K562 (cell line): ENCODE results near the gene ZGLP1. TPM values are rescaled to one million over a fixed set of nuclear protein-coding genes. Genes with fewer than 3 reads are reported as not detected.

ENCODE experiments used
- CBX8 ChIP-seq: fragments of 200-600 bp; sonication (generic); IDR thresholded peaks from 2 replicates; pipeline ENCODE4 v1.6.1; 2012; ENCODE audit warnings: borderline replicate concordance, mixed run types, low read depth, mild to moderate bottlenecking, moderate library complexity, mixed read lengths, low read length, control low read depth, inconsistent platforms; ENCODE audit not compliant: poor library complexity, severe bottlenecking; ENCODE audit errors: extremely low read depth
- JUNB ChIP-seq: fragments of 450-650 bp; formaldehyde crosslinking; conservative IDR thresholded peaks from 2 replicates; pipeline ENCODE4 v1.4.0; 2020; ENCODE audit warnings: mild to moderate bottlenecking
- KLF1 ChIP-seq: fragments of 450-650 bp; IDR thresholded peaks from 2 replicates; pipeline ENCODE4 v1.6.1; 2016; ENCODE audit warnings: missing genetic modification characterization, missing compliant biosample characterization
- MYC ChIP-seq, 2 experiments: fragments of 250-450 bp in 1 of 2; sonication (Bioruptor Pico) in 1 of 2; IDR thresholded peaks; 2 replicates each; pipeline versions ENCODE4 v1.5.1 to v1.6.1; 2012 to 2021; ENCODE audit warnings: low read depth in 2 of 2, borderline replicate concordance in 1 of 2, improper control_type of control experiment in 1 of 2, low read length in 1 of 2, mild to moderate bottlenecking in 1 of 2, moderate library complexity in 1 of 2
- NCOA2 ChIP-seq, 2 experiments: fragments of 450-650 bp; IDR thresholded peaks; 2 replicates each; pipeline ENCODE4 v1.6.1; 2018; ENCODE audit warnings: mild to moderate bottlenecking in 2 of 2, moderate library complexity in 1 of 2; ENCODE audit not compliant: partially characterized antibody in 2 of 2
- NR2F6 ChIP-seq: fragments of 450-650 bp; formaldehyde crosslinking; IDR thresholded peaks from 2 replicates; pipeline ENCODE4 v1.4.0; 2020; ENCODE audit warnings: mild to moderate bottlenecking
- PHF8 ChIP-seq: fragments of 200-600 bp; sonication (generic); IDR thresholded peaks from 2 replicates; pipeline ENCODE4 v1.6.1; 2012; ENCODE audit warnings: mixed run types, mild to moderate bottlenecking, inconsistent platforms, low read length, moderate library complexity, borderline replicate concordance
- PYGO2 ChIP-seq: fragments of 450-650 bp; IDR thresholded peaks from 2 replicates; pipeline ENCODE4 v1.6.1; 2016; ENCODE audit warnings: mild to moderate bottlenecking, missing genetic modification characterization, moderate library complexity, missing compliant biosample characterization
- RAD51 ChIP-seq: fragments of 450-650 bp; IDR thresholded peaks from 2 replicates; pipeline ENCODE4 v1.7.1; 2016; ENCODE audit warnings: low read depth, mild to moderate bottlenecking, borderline replicate concordance
- RCOR1 ChIP-seq, 2 experiments: IDR thresholded peaks; 2 replicates each; pipeline ENCODE4 v1.6.1; 2012; ENCODE audit warnings: low read depth in 2 of 2, low read length in 2 of 2, borderline replicate concordance in 1 of 2, improper control_type of control experiment in 1 of 2
- SIX5 ChIP-seq, 2 experiments: IDR thresholded peaks; 2 replicates each; pipeline ENCODE4 v1.6.1; 2011; ENCODE audit warnings: low read length in 2 of 2, borderline replicate concordance in 1 of 2, low read depth in 1 of 2, mild to moderate bottlenecking in 1 of 2, moderate library complexity in 1 of 2; ENCODE audit not compliant: insufficient read depth in 1 of 2
- SRSF7 ChIP-seq: fragments of 200-400 bp; formaldehyde crosslinking; optimal IDR thresholded peaks from 2 replicates; pipeline ENCODE3; 2017; ENCODE audit warnings: mild to moderate bottlenecking, low read depth, low read length
- TCF7L2 ChIP-seq: fragments of 150-350 bp; IDR thresholded peaks from 2 replicates; pipeline ENCODE4 v1.6.1; 2016; ENCODE audit warnings: low read depth, mild to moderate bottlenecking, low read length, moderate library complexity
- TRIM24 ChIP-seq, 2 experiments: fragments of 450-650 bp; IDR thresholded peaks; 2 replicates each; pipeline ENCODE4 v1.6.1; 2016
- ZBTB7A ChIP-seq: IDR thresholded peaks from 2 replicates; pipeline ENCODE4 v1.6.1; 2011; ENCODE audit warnings: low read depth, mild to moderate bottlenecking, low read length, moderate library complexity, borderline replicate concordance; ENCODE audit not compliant: control insufficient read depth
- ZNF124 ChIP-seq: sonication (generic); formaldehyde crosslinking; IDR thresholded peaks from 2 replicates; pipeline ENCODE4 v1.8.1; 2022; ENCODE audit warnings: missing genetic modification reagents
- polyA plus RNA-seq, 8 experiments: library from polyadenylated mRNA; depleted of rRNA in 4 of 8; stranded (reverse) in 5 of 8; unstranded in 3 of 8; fragments of >200 nt; fragmentation: Nextera tagmentation in 2 of 8; fragmentation: Illumina TruSeq in 1 of 8; extraction: Ambion mirVana in 2 of 8; extraction: Trizol in 1 of 8; gene quantifications; 2 replicates each; pipeline versions ENCODE4 v1.2.1 to v1.2.3, GENCODE V29; 2011 to 2014; ENCODE audit warnings: inconsistent platforms in 1 of 8, missing spikeins in 1 of 8
- total RNA-seq, 7 experiments: library from RNA; depleted of rRNA in 6 of 7; stranded (reverse); fragments of >200 nt in 6 of 7; fragmentation: Illumina TruSeq in 2 of 7; extraction: Trizol in 2 of 7; gene quantifications; 2 replicates each; pipeline versions ENCODE4 v1.2.1 to v1.2.3, GENCODE V29; 2011 to 2021; ENCODE audit warnings: low replicate concordance in 1 of 7
- TF ChIP-seq, protein P1 (sequence below): sonication (generic); formaldehyde crosslinking; IDR thresholded peaks from 2 replicates; pipeline ENCODE4 v1.8.1; 2022; ENCODE audit warnings: missing genetic modification reagents
- TF ChIP-seq, protein P2 (sequence below): sonication (generic); formaldehyde crosslinking; IDR thresholded peaks from 2 replicates; pipeline ENCODE4 v1.8.0; 2022; ENCODE audit warnings: mild to moderate bottlenecking, missing genetic modification reagents
- TF ChIP-seq, protein P3 (sequence below): fragments of 450-650 bp; IDR thresholded peaks from 2 replicates; pipeline ENCODE4 v1.6.1; 2018; ENCODE audit warnings: mild to moderate bottlenecking, low read depth; ENCODE audit not compliant: partially characterized antibody
- TF ChIP-seq, protein P4 (sequence below): fragments of 450-650 bp; IDR thresholded peaks from 2 replicates; pipeline ENCODE4 v1.6.1; 2014; ENCODE audit warnings: low read depth, mild to moderate bottlenecking, moderate library complexity, borderline replicate concordance

Gene ZGLP1
- total and polyA plus RNA-seq, 9 of the 15 experiments (the other 6 are each of a cell fraction or from before 2014, with no cell fraction given) = 0.24 to 4.5 (median 2.2) TPM

DNA sequence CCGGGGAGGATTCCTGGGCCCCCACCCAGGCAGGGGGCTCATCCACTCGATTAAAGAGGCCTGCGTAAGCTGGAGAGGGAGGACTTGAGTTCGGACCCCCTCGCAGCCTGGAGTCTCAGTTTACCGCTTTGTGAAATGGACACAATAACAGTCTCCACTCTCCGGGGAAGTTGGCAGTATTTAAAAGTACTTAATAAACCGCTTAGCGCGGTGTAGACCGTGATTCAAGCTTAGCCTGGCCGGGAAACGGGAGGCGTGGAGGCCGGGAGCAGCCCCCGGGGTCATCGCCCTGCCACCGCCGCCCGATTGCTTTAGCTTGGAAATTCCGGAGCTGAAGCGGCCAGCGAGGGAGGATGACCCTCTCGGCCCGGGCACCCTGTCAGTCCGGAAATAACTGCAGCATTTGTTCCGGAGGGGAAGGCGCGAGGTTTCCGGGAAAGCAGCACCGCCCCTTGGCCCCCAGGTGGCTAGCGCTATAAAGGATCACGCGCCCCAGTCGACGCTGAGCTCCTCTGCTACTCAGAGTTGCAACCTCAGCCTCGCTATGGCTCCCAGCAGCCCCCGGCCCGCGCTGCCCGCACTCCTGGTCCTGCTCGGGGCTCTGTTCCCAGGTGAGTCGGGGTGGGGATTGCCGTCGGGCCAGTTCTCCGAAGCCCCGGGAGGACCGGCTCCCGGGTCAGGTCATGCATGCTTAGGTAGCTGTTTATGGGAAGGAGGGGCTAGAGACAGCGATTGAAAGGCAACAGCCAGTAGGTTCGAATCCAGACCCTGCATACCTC lies 38.8 kb downstream of the ZGLP1 start, which contains the start of gene ICAM1 (continued):
- TF ChIP-seq RCOR1 (IDR thresholded peaks at IDR 0.05; ENCODE audit: borderline replicate concordance in 1 of 2, low read depth in 2 of 2, low read length in 2 of 2) (peak; percentile 25 to 81; a peak in 3 of 4 replicates), PYGO2 (0 out of 2 replicates have a peak, but pooled peaks have one; percentile 23), MYC (IDR thresholded peaks at IDR 0.05; ENCODE audit: low read depth, low read length) (peak; percentile 80), MYC (CRISPR knock-in tag; IDR thresholded peaks at IDR 0.05; ENCODE audit: borderline replicate concordance, low read depth) (0 out of 2 replicates have a peak, but pooled peaks have one; percentile 11), SRSF7 (no peak), TRIM24 (IDR thresholded peaks at IDR 0.05) (no peak; a peak in 1 of 4 replicates), KLF1 (no peak), SIX5 (IDR thresholded peaks at IDR 0.05; ENCODE audit: borderline replicate concordance in 1 of 2, insufficient read depth in 1 of 2, low read depth in 1 of 2, low read length in 2 of 2) (no peak), CBX8 (no peak), NCOA2 (IDR thresholded peaks at IDR 0.05; ENCODE audit: partially characterized antibody in 2 of 2) (no peak), JUNB (CRISPR knock-in tag) (no peak), NR2F6 (CRISPR knock-in tag) (no peak), TCF7L2 (no peak), ZNF124 (CRISPR knock-in tag) (no peak), RAD51 (peak; percentile 39; the same call in 1 of the 2 replicates), PHF8 (peak; percentile 66; the same call in 1 of the 2 replicates), ZBTB7A (peak; percentile 75; the same call in 1 of the 2 replicates)
- TF ChIP-seq, protein P1, sequence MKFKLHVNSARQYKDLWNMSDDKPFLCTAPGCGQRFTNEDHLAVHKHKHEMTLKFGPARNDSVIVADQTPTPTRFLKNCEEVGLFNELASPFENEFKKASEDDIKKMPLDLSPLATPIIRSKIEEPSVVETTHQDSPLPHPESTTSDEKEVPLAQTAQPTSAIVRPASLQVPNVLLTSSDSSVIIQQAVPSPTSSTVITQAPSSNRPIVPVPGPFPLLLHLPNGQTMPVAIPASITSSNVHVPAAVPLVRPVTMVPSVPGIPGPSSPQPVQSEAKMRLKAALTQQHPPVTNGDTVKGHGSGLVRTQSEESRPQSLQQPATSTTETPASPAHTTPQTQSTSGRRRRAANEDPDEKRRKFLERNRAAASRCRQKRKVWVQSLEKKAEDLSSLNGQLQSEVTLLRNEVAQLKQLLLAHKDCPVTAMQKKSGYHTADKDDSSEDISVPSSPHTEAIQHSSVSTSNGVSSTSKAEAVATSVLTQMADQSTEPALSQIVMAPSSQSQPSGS (CRISPR knock-in tag) = no peak
- TF ChIP-seq, protein P2, sequence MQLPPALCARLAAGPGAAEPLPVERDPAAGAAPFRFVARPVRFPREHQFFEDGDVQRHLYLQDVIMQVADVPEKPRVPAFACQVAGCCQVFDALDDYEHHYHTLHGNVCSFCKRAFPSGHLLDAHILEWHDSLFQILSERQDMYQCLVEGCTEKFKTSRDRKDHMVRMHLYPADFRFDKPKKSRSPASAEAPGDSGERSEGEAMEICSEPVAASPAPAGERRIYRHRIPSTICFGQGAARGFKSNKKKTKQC (CRISPR knock-in tag) = 0 out of 2 replicates have a peak, but pooled peaks have one; percentile 23
- TF ChIP-seq, protein P3, sequence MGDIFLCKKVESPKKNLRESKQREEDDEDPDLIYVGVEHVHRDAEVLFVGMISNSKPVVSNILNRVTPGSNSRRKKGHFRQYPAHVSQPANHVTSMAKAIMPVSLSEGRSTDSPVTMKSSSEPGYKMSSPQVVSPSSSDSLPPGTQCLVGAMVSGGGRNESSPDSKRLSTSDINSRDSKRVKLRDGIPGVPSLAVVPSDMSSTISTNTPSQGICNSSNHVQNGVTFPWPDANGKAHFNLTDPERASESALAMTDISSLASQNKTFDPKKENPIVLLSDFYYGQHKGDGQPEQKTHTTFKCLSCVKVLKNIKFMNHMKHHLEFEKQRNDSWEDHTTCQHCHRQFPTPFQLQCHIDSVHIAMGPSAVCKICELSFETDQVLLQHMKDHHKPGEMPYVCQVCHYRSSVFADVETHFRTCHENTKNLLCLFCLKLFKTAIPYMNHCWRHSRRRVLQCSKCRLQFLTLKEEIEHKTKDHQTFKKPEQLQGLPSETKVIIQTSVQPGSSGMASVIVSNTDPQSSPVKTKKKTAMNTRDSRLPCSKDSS = no peak
- TF ChIP-seq, protein P4, sequence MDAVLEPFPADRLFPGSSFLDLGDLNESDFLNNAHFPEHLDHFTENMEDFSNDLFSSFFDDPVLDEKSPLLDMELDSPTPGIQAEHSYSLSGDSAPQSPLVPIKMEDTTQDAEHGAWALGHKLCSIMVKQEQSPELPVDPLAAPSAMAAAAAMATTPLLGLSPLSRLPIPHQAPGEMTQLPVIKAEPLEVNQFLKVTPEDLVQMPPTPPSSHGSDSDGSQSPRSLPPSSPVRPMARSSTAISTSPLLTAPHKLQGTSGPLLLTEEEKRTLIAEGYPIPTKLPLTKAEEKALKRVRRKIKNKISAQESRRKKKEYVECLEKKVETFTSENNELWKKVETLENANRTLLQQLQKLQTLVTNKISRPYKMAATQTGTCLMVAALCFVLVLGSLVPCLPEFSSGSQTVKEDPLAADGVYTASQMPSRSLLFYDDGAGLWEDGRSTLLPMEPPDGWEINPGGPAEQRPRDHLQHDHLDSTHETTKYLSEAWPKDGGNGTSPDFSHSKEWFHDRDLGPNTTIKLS = peak; percentile 38; the same call in 1 of the 2 replicates
